WTC11 (cell line): ENCODE data around the gene ZNF688. TPM values are rescaled to one million over a fixed set of nuclear protein-coding genes. Genes with fewer than 3 reads are reported as not detected.

Experiments used
- ATAC-seq: fragments of 200-7000 bp; cut with Tn5 transposase; 2 replicates; pipeline ENCODE4 v1.10.0; 2021; ENCODE audit warnings: mild to moderate bottlenecking, moderate library complexity
- CTCF ChIA-PET: fragments of 300-600 bp; sonication (Branson Sonifier 250); formaldehyde crosslinking; loops from one replicate; lab custom pipeline; 2021; ENCODE audit warnings: antibody characterized with exemption; lab: Charles Lee
- POLR2A ChIA-PET: fragments of 350-600 bp; sonication (Branson Sonifier 250); formaldehyde crosslinking; loops from one replicate; lab custom pipeline; 2021; ENCODE audit warnings: antibody characterized with exemption; lab: Charles Lee
- DNase-seq: peaks from one replicate; pipeline ENCODE4 v3.0.0; 2021; ENCODE audit warnings: low spot score
- H3K27ac Mint-ChIP-seq: 2 replicates; pipeline ENCODE4 v1.8.0; 2021; ENCODE audit warnings: mixed read lengths
- H3K27me3 Mint-ChIP-seq: 2 replicates; pipeline ENCODE4 v1.8.0; 2021; ENCODE audit warnings: low read depth, mild to moderate bottlenecking, moderate library complexity, mixed read lengths
- H3K36me3 Mint-ChIP-seq: 2 replicates; pipeline ENCODE4 v1.8.0; 2021; ENCODE audit warnings: mixed read lengths
- H3K4me1 Mint-ChIP-seq: 2 replicates; pipeline ENCODE4 v1.8.0; 2022; ENCODE audit warnings: mixed read lengths
- H3K4me3 Mint-ChIP-seq: 2 replicates; pipeline ENCODE4 v1.8.0; 2021; ENCODE audit warnings: mild to moderate bottlenecking, moderate library complexity, mixed read lengths
- H3K9me3 Mint-ChIP-seq: 2 replicates; pipeline ENCODE4 v1.8.0; 2021; ENCODE audit warnings: mixed read lengths
- ATF1 ChIP-seq: sonication (generic); formaldehyde crosslinking; IDR thresholded peaks from 2 replicates; pipeline ENCODE4 v1.8.1; 2023; ENCODE audit warnings: mild to moderate bottlenecking, moderate library complexity, missing genetic modification reagents
- CBFB ChIP-seq: sonication (generic); formaldehyde crosslinking; IDR thresholded peaks from 2 replicates; pipeline ENCODE4 v1.8.1; 2022; ENCODE audit warnings: mild to moderate bottlenecking, low read depth, missing genetic modification reagents
- CTCF ChIP-seq: fragments of 200-600 bp; IDR thresholded peaks from 2 replicates; pipeline ENCODE4 v1.8.0; 2022; ENCODE audit warnings: antibody characterized with exemption
- FOXP4 ChIP-seq: sonication (generic); formaldehyde crosslinking; IDR thresholded peaks from 2 replicates; pipeline ENCODE4 v1.8.0; 2022; ENCODE audit warnings: mild to moderate bottlenecking, missing genetic modification reagents
- GRHL2 ChIP-seq: fragments of 250-450 bp; sonication (Bioruptor Pico); IDR thresholded peaks from 2 replicates; pipeline ENCODE4 v1.8.0; 2022; ENCODE audit warnings: mild to moderate bottlenecking, moderate library complexity; ENCODE audit not compliant: insufficient replicate concordance, severe bottlenecking
- GTF2I ChIP-seq: fragments of 250-450 bp; sonication (Bioruptor Pico); conservative IDR thresholded peaks from 2 replicates; pipeline ENCODE4 v1.4.0; 2021; ENCODE audit warnings: mild to moderate bottlenecking
- HMGA2 ChIP-seq: fragments of 250-450 bp; sonication (Bioruptor Pico); IDR thresholded peaks from 2 replicates; pipeline ENCODE4 v1.4.0; 2021; ENCODE audit warnings: mild to moderate bottlenecking, moderate library complexity
- IRF2 ChIP-seq: sonication (generic); formaldehyde crosslinking; IDR thresholded peaks from 2 replicates; pipeline ENCODE4 v1.8.0; 2022; ENCODE audit warnings: low read depth, missing genetic modification reagents, borderline replicate concordance
- NFATC4 ChIP-seq: fragments of 250-450 bp; sonication (Bioruptor Pico); IDR thresholded peaks from 2 replicates; pipeline ENCODE4 v1.9.0; 2021; ENCODE audit warnings: mild to moderate bottlenecking
- NFE2L1 ChIP-seq: sonication (generic); formaldehyde crosslinking; IDR thresholded peaks from 2 replicates; pipeline ENCODE4 v1.8.1; 2023; ENCODE audit warnings: missing genetic modification reagents
- NR3C1 ChIP-seq: sonication (generic); formaldehyde crosslinking; conservative IDR thresholded peaks from 2 replicates; pipeline ENCODE4 v1.8.1; 2023; ENCODE audit warnings: low read depth, mild to moderate bottlenecking, missing genetic modification reagents
- SOX15 ChIP-seq: fragments of 250-450 bp; sonication (Bioruptor Pico); IDR thresholded peaks from 2 replicates; pipeline ENCODE4 v1.9.0; 2021; ENCODE audit warnings: mild to moderate bottlenecking
- STAT6 ChIP-seq: sonication (generic); formaldehyde crosslinking; conservative IDR thresholded peaks from 2 replicates; pipeline ENCODE4 v1.8.1; 2023; ENCODE audit warnings: mild to moderate bottlenecking, low read depth, missing genetic modification reagents, moderate library complexity
- TEAD1 ChIP-seq: sonication (generic); formaldehyde crosslinking; IDR thresholded peaks from 2 replicates; pipeline ENCODE4 v1.8.0; 2022; ENCODE audit warnings: mild to moderate bottlenecking, missing genetic modification reagents
- USF1 ChIP-seq: sonication (generic); formaldehyde crosslinking; IDR thresholded peaks from 2 replicates; pipeline ENCODE4 v1.8.0; 2022; ENCODE audit warnings: mild to moderate bottlenecking, missing genetic modification reagents
- ZNF121 ChIP-seq: sonication (generic); formaldehyde crosslinking; IDR thresholded peaks from 2 replicates; pipeline ENCODE4 v1.8.0; 2023; ENCODE audit warnings: missing genetic modification reagents
- ZSCAN18 ChIP-seq: fragments of 250-450 bp; sonication (Bioruptor Pico); IDR thresholded peaks from 2 replicates; pipeline ENCODE4 v2.1.2; 2022; ENCODE audit warnings: mild to moderate bottlenecking, moderate library complexity
- total RNA-seq: library from RNA; stranded (reverse); gene quantifications from 3 replicates; pipeline ENCODE4 v1.2.3, GENCODE V29; 2021
- TF ChIP-seq, protein P1 (sequence below): sonication (generic); formaldehyde crosslinking; IDR thresholded peaks from 2 replicates; pipeline ENCODE4 v1.8.1; 2022; ENCODE audit warnings: low read depth, mild to moderate bottlenecking, moderate library complexity, missing genetic modification reagents, borderline replicate concordance
- TF ChIP-seq, protein P2 (sequence below): sonication (generic); formaldehyde crosslinking; IDR thresholded peaks from 2 replicates; pipeline ENCODE4 v1.8.0; 2022; ENCODE audit warnings: missing genetic modification reagents
- TF ChIP-seq, protein P3 (sequence below): sonication (generic); formaldehyde crosslinking; conservative IDR thresholded peaks from 2 replicates; pipeline ENCODE4 v1.8.1; 2022; ENCODE audit warnings: mild to moderate bottlenecking, missing genetic modification reagents
- TF ChIP-seq, protein P4 (sequence below): fragments of 250-450 bp; sonication (Bioruptor Pico); IDR thresholded peaks from 2 replicates; pipeline ENCODE4 v1.9.0; 2021; ENCODE audit warnings: moderate library complexity, mild to moderate bottlenecking, inconsistent platforms, borderline replicate concordance

ZNF688 gene
- total RNA-seq, 1 experiment from 2014 or later, result 4.2 TPM

DNA sequence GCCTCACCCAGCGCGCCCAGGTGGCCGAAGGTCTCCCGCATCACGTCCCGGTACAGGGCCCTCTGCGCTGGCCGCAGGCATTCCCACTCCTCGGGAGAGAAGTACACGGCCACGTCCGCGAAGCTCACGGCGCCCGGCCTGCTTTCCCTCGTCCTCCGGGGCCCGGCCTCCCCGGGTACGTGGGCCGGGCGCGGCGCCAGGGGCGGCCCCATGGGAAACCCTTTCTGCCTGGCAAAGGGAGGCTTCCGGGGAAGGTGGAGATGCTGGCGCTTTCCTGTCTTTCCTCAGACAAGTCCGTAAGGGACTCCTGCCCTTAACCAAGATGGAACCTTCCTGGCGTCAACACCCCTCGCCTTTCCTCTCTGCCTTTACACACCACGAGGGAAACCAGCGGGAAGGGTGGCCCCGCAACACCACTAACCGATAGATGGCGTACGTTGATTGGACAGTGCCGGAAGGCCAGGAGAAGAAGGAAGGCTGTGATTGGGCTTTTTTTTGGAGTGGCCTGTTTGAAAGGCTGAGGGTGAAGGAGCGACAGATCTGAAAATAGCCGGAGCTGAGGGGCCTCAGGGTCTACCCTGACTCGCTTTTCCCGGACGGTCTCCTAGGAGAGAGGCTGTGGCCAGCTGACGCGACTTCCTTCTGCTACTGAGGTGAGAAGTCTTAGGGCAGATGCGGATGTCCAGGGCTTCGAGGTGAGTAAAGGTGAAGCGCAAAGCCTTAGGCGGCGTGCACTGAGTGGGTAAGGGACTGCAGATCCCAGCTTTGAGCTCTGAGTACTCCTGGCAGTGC lies 14.1 kb upstream of the ZNF688 start, which contains the start of gene ZNF785:
ZNF785 (minus strand) TSS at position 298 of the 792 bp plus-strand sequence; CDS start at position 212, 86 bp downstream.
- no peaks in the 10 kb centered on the region for H3K27me3 Mint-ChIP-seq
- POLR2A ChIA-PET, result interaction anchor here (0.6 to 2.2 kb wide), 15 partner anchors 11 to 231 kb away, joined by 3 to 10 read pairs (median 4); partner anchors contain the start of genes DCTPP1, ZNF688, ZNF747 and ZNF771
- peak within 1 kb of the TSS; percentile 97 for H3K27ac Mint-ChIP-seq
- CTCF ChIA-PET, result interaction anchor here (0.8 to 3.7 kb wide), 17 partner anchors 13 to 493 kb away, joined by 3 to 19 read pairs (median 4); partner anchors contain the start of genes DCTPP1, ZNF688, ZNF747 and ZNF764
- peaks cover 27% of the 10 kb centered on the region for H3K36me3 Mint-ChIP-seq
- H3K4me3 Mint-ChIP-seq, result peak within 1 kb of the TSS; percentile 89
- ATAC-seq (peak; percentile 91), DNase-seq (peak; percentile 96)
- H3K4me1 Mint-ChIP-seq, result peaks cover 10% of the 10 kb centered on the region; the same call in 1 of the 2 replicates
- H3K9me3 Mint-ChIP-seq, result no peaks in the 10 kb centered on the region
- TF ChIP-seq TEAD1 (CRISPR knock-in tag) (peak; percentile 95), CTCF (no peak), NR3C1 (CRISPR knock-in tag) (no peak), NFATC4 (CRISPR knock-in tag) (no peak), ZSCAN18 (CRISPR knock-in tag) (no peak), HMGA2 (CRISPR knock-in tag) (no peak), STAT6 (CRISPR knock-in tag) (no peak), ZNF121 (CRISPR knock-in tag) (peak; percentile 74; the same call in 1 of the 2 replicates), CBFB (CRISPR knock-in tag) (no peak), ATF1 (CRISPR knock-in tag) (no peak), USF1 (CRISPR knock-in tag) (peak; percentile 80), GRHL2 (CRISPR knock-in tag) (no peak), SOX15 (no peak), NFE2L1 (peak; percentile 88), FOXP4 (CRISPR knock-in tag) (peak; percentile 48; the same call in 1 of the 2 replicates), GTF2I (CRISPR knock-in tag) (no peak), IRF2 (no peak)
- TF ChIP-seq, protein P1, sequence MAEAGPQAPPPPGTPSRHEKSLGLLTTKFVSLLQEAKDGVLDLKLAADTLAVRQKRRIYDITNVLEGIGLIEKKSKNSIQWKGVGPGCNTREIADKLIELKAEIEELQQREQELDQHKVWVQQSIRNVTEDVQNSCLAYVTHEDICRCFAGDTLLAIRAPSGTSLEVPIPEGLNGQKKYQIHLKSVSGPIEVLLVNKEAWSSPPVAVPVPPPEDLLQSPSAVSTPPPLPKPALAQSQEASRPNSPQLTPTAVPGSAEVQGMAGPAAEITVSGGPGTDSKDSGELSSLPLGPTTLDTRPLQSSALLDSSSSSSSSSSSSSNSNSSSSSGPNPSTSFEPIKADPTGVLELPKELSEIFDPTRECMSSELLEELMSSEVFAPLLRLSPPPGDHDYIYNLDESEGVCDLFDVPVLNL (CRISPR knock-in tag), result no peak; the same call in 1 of the 2 replicates
- TF ChIP-seq, protein P2, sequence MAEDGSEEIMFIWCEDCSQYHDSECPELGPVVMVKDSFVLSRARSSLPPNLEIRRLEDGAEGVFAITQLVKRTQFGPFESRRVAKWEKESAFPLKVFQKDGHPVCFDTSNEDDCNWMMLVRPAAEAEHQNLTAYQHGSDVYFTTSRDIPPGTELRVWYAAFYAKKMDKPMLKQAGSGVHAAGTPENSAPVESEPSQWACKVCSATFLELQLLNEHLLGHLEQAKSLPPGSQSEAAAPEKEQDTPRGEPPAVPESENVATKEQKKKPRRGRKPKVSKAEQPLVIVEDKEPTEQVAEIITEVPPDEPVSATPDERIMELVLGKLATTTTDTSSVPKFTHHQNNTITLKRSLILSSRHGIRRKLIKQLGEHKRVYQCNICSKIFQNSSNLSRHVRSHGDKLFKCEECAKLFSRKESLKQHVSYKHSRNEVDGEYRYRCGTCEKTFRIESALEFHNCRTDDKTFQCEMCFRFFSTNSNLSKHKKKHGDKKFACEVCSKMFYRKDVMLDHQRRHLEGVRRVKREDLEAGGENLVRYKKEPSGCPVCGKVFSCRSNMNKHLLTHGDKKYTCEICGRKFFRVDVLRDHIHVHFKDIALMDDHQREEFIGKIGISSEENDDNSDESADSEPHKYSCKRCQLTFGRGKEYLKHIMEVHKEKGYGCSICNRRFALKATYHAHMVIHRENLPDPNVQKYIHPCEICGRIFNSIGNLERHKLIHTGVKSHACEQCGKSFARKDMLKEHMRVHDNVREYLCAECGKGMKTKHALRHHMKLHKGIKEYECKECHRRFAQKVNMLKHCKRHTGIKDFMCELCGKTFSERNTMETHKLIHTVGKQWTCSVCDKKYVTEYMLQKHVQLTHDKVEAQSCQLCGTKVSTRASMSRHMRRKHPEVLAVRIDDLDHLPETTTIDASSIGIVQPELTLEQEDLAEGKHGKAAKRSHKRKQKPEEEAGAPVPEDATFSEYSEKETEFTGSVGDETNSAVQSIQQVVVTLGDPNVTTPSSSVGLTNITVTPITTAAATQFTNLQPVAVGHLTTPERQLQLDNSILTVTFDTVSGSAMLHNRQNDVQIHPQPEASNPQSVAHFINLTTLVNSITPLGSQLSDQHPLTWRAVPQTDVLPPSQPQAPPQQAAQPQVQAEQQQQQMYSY (CRISPR knock-in tag), result 0 out of 2 replicates have a peak, but pooled peaks have one; percentile 33
- TF ChIP-seq, protein P3, sequence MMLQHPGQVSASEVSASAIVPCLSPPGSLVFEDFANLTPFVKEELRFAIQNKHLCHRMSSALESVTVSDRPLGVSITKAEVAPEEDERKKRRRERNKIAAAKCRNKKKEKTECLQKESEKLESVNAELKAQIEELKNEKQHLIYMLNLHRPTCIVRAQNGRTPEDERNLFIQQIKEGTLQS (CRISPR knock-in tag), result peak; percentile 69
- TF ChIP-seq, protein P4, sequence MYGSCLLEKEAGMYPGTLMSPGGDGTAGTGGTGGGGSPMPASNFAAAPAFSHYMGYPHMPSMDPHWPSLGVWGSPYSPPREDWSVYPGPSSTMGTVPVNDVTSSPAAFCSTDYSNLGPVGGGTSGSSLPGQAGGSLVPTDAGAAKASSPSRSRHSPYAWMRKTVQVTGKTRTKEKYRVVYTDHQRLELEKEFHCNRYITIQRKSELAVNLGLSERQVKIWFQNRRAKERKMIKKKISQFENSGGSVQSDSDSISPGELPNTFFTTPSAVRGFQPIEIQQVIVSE (CRISPR knock-in tag), result no peak
